Measurements from ENCODE around the gene LAMC3. TPM values are rescaled to one million over a fixed set of nuclear protein-coding genes. Genes with fewer than 3 reads are reported as not detected.

The LAMC3 gene
- total and polyA plus RNA-seq, 7 donors = 0.17 to 0.96 (median 0.22) TPM; not detected in 1

DNA sequence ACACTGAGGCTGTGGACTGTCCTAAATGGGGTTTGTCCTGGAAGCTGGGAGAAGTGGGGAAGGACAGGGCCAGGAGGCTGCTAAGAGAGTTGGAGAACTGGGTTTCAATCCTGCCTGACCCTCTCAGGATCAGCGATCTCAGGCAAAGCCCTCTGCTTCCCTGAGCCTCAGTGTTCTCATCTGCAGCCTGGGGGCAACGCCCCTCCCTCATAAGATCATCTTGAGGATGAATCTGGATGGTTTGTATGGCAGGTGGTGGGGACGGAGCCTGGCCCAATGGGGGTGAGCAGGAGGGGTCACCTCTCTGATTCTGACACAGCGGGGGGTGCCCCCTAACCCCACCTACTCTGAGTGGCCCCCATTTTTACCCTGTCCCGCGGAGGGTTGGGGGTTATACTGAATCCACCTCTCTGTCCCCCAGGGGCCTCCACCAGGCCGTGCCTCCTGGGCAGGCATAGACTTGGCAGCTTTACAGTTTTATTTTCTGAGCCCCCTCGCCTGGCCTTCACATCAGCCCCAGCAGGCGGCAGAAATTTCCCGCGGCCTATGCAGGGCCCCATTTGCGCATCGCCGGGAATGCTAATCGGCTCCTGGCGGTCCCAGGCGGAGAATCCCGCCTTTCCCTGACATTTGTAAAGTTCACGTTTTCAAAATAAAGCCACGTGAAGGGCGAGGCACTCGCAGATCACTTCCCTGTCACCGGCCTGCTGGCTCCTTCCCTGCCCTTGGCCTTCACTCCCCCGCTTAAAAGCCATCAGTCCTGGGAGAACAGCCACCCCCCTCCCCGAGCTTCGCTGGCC is 17.8 kb upstream of the LAMC3 start:
- Histone ChIP-seq H3K4me3 (no peak overlapping the region), H3K4me1 (no peaks in the 10 kb centered on the region), H3K9me3 (no peaks in the 10 kb centered on the region), H3K36me3 (ENCODE audit: insufficient read depth in 1 of 2, low read depth in 1 of 2) (no peaks in the 10 kb centered on the region), H3K27ac (no peak overlapping the region), H3K27me3 (ENCODE audit: insufficient read depth in 3 of 3, low read length in 2 of 3) (peaks cover 0 to 76% (median 15%) of the 10 kb centered on the region in 3 donors)
- ATAC-seq = no peak
- TF ChIP-seq, protein P1, sequence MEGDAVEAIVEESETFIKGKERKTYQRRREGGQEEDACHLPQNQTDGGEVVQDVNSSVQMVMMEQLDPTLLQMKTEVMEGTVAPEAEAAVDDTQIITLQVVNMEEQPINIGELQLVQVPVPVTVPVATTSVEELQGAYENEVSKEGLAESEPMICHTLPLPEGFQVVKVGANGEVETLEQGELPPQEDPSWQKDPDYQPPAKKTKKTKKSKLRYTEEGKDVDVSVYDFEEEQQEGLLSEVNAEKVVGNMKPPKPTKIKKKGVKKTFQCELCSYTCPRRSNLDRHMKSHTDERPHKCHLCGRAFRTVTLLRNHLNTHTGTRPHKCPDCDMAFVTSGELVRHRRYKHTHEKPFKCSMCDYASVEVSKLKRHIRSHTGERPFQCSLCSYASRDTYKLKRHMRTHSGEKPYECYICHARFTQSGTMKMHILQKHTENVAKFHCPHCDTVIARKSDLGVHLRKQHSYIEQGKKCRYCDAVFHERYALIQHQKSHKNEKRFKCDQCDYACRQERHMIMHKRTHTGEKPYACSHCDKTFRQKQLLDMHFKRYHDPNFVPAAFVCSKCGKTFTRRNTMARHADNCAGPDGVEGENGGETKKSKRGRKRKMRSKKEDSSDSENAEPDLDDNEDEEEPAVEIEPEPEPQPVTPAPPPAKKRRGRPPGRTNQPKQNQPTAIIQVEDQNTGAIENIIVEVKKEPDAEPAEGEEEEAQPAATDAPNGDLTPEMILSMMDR (IDR thresholded peaks at IDR 0.05) = no peak
- WGBS, 3 donors = 34 to 38% (median 35%) methylated on average over 26 of the region's 26 CpGs
- intact Hi-C loops (cut with DNase I) = no loop called here
- DNase-seq = no peak

DNA sequence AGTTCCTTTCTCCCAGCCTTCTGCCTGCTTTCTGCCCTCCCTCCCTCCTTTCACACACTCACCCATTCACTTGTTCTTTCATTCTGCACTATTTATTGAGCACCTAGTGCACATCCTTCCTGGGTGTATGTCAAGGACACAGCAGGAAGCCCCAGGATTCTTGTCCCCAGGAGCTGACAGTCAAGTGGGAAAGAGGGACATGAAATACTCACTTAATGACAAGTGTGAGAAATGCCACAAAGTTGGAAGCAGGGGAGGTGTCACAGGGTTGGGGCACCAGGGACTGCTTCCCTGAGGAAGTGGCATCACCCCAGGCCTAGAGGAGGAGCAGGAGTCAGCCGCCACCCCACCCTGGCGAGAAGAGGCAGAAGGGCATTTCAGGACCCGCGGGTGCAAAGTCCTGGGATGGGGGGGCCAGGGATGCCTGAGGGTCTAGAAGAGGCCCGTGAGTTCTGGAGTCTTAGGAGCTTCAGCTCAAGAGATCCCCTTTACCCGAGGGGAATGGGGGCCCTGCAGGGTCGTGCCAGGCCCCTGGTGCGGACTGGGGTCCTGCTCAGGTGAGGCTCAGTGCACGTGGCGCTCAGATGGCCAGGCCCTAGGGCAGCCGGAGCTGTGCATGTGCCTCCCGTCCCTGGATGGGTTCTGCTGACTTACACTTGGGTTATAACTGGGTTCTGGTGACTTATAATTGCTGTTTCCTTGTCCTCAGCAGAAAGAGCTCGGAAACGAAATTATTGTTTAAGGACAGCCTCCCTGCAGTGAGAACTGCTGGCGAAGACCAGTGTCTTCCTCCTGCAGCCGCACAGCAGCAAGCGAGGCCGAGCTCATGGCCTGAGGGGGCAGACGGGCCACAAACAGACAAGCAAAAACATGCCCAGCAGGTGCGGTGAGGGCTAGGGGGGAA is 16.9 kb upstream of the LAMC3 start:
- no peaks in the 10 kb centered on the region for H3K9me3 ChIP-seq
- H3K4me1 ChIP-seq = no peaks in the 10 kb centered on the region
- ATAC-seq = no peak
- H3K4me3 ChIP-seq = no peak overlapping the region
- no peak overlapping the region for H3K27ac ChIP-seq
- WGBS, 3 donors = 80 to 86% (median 83%) methylated on average over 20 of the region's 20 CpGs
- DNase-seq = no peak
- TF ChIP-seq, protein P1 (IDR thresholded peaks at IDR 0.05) = no peak
- H3K36me3 ChIP-seq (ENCODE audit: insufficient read depth in 1 of 2, low read depth in 1 of 2) = no peaks in the 10 kb centered on the region
- intact Hi-C loops (cut with DNase I) = no loop called here
- peaks cover 0 to 72% (median 14%) of the 10 kb centered on the region in 3 donors for H3K27me3 ChIP-seq (ENCODE audit: insufficient read depth in 3 of 3, low read length in 2 of 3)

GRCh38 chr9:130992682-130993032 is 16.3 kb upstream of the LAMC3 start:
- DNase-seq = no peak
- intact Hi-C loops (cut with DNase I) = no loop called here
- WGBS, 3 donors = 91 to 94% (median 94%) methylated on average over 9 to 10 of the region's 10 CpGs
- no peak overlapping the region for H3K27ac ChIP-seq
- no peaks in the 10 kb centered on the region for H3K36me3 ChIP-seq (ENCODE audit: insufficient read depth in 1 of 2, low read depth in 1 of 2)
- ATAC-seq = no peak
- H3K4me1 ChIP-seq = no peaks in the 10 kb centered on the region
- H3K27me3 ChIP-seq (ENCODE audit: insufficient read depth in 3 of 3, low read length in 2 of 3) = peaks cover 0 to 66% (median 15%) of the 10 kb centered on the region in 3 donors
- no peak overlapping the region for H3K4me3 ChIP-seq
- TF ChIP-seq, protein P1 (IDR thresholded peaks at IDR 0.05) = no peak
- H3K9me3 ChIP-seq = no peaks in the 10 kb centered on the region

DNA sequence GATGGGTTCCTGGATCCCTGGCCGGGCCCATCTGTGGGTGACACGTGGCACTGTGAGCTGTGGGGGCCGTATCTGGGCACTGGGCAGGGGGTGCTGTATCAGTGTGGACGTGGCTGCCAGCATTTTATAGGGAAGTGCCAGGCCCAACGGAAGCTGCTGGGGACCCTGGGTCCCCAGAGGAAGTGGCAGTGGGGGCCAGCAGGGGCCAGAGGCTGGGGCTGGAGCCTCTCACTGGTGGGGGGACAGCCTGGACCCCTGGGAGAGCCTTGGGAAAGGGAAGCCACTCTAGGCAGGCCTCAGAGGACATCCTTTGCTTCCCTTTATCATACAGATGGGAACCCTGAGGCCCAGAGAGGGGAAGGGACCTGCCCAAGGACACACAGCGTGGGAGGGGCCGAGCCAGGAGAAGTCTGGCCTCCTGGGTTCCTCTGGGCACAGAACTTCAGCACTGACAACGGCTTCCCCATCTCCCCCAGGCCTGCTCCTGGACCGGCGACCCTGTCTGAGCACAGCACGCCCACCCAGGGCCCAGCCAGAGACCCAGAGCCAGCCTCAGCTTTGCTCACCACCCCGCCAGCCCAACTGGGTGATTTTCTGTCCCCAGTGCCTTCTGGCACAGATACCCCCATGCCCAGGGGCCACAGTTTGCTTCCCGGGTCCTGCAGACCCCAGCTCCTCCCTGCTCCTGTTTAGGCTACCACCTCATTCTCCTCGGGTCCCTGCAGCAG is 15.5 kb upstream of the LAMC3 start:
- ATAC-seq (no peak), DNase-seq (no peak)
- TF ChIP-seq, protein P1 (IDR thresholded peaks at IDR 0.05) = no peak
- 77 to 83% (median 78%) methylated on average over 14 of the region's 14 CpGs for WGBS, 3 donors
- Histone ChIP-seq H3K27me3 (ENCODE audit: insufficient read depth in 3 of 3, low read length in 2 of 3) (peaks cover 0 to 58% (median 13%) of the 10 kb centered on the region in 3 donors), H3K4me3 (no peak overlapping the region), H3K4me1 (no peaks in the 10 kb centered on the region), H3K9me3 (no peaks in the 10 kb centered on the region), H3K36me3 (ENCODE audit: insufficient read depth in 1 of 2, low read depth in 1 of 2) (no peaks in the 10 kb centered on the region), H3K27ac (no peak overlapping the region)
- intact Hi-C loops (cut with DNase I) = no loop called here
